A549 (cell line): ENCODE data around the gene PGAM1. TPM values are rescaled to one million over a fixed set of nuclear protein-coding genes. Genes with fewer than 3 reads are reported as not detected.

Experiments used
- ATAC-seq, 2 experiments: fragments of 200-7000 bp in 1 of 2; fragments of >200 bp in 1 of 2; cut with Nextera tagmentation in 1 of 2; cut with Tn5 transposase in 1 of 2; 3 replicates each; pipeline versions ENCODE4 v1.8.0 to v1.9.1; 2018 to 2020; ENCODE audit warnings: mild to moderate bottlenecking in 1 of 2, moderate library complexity in 1 of 2
- CTCF ChIA-PET: fragments of 300-600 bp; sonication (Branson Sonifier 250); formaldehyde crosslinking; extraction: SDS; loops from one replicate; lab custom pipeline; 2021; ENCODE audit warnings: antibody characterized with exemption, inconsistent platforms; lab: Yijun Ruan, JAX
- POLR2A ChIA-PET: fragments of 350-600 bp; formaldehyde crosslinking; extraction: SDS; loops from one replicate; lab custom pipeline; 2021; ENCODE audit warnings: antibody characterized with exemption, inconsistent platforms; lab: Yijun Ruan, JAX
- DNase-seq, 2 experiments: peaks; one replicate each; pipeline versions ENCODE4 v3.0.0 to v3.0.0-alpha.2; 2011 to 2016; ENCODE audit warnings: low read depth in 1 of 2, low spot score in 1 of 2
- FAIRE-seq: peaks from 2 replicates; lab custom pipeline; 2011; peaks lifted over from hg19 to GRCh38; lab: Jason Lieb, UNC
- H3K27ac ChIP-seq, 2 experiments: fragments of >200 bp; sonication (Bioruptor Twin); formaldehyde crosslinking; 3 replicates each; pipeline ENCODE4 v1.5.1; 2016 to 2017
- H3K4me1 ChIP-seq: fragments of >200 bp; sonication (Bioruptor Twin); formaldehyde crosslinking; 3 replicates; pipeline ENCODE4 v1.6.1; 2016
- H3K4me2 ChIP-seq: fragments of >200 bp; sonication (Bioruptor Twin); formaldehyde crosslinking; 3 replicates; pipeline ENCODE4 v1.6.1; 2016
- H3K4me3 ChIP-seq: fragments of >200 bp; sonication (Bioruptor Twin); formaldehyde crosslinking; 3 replicates; pipeline ENCODE4 v1.5.1; 2016
- H3K9me3 ChIP-seq: fragments of >200 bp; sonication (Bioruptor Twin); formaldehyde crosslinking; 3 replicates; pipeline ENCODE4 v1.6.1; 2016
- ATOH8 ChIP-seq: fragments of 250-450 bp; sonication (Bioruptor Pico); IDR thresholded peaks from 2 replicates; pipeline ENCODE4 v1.5.0; 2020; ENCODE audit warnings: low read depth, mild to moderate bottlenecking, moderate library complexity
- CHD4 ChIP-seq: fragments of 200-600 bp; sonication (generic); IDR thresholded peaks from 2 replicates; pipeline ENCODE4 v1.6.1; 2016; ENCODE audit warnings: antibody characterized with exemption, mild to moderate bottlenecking, borderline replicate concordance
- CTCF ChIP-seq: fragments of >200 bp; sonication (Bioruptor Twin); formaldehyde crosslinking; IDR thresholded peaks from 3 replicates; pipeline ENCODE4 v1.5.1; 2016
- E2F6 ChIP-seq: IDR thresholded peaks from 2 replicates; pipeline ENCODE4 v1.6.1; 2012; ENCODE audit warnings: low read depth, borderline replicate concordance
- EHMT2 ChIP-seq: fragments of 200-600 bp; sonication (generic); IDR thresholded peaks from 2 replicates; pipeline ENCODE4 v1.6.1; 2016; ENCODE audit warnings: antibody characterized with exemption, low read depth, mild to moderate bottlenecking, moderate library complexity
- ELK1 ChIP-seq: fragments of 150-350 bp; IDR thresholded peaks from 2 replicates; pipeline ENCODE4 v1.6.1; 2014; ENCODE audit warnings: low read depth, mild to moderate bottlenecking, low read length
- EP300 ChIP-seq, 2 experiments: fragments of >200 bp; sonication (Bioruptor Twin); formaldehyde crosslinking; IDR thresholded peaks; 2 replicates in 1 of 2; 3 replicates in 1 of 2; pipeline ENCODE4 v1.6.1; 2016 to 2017
- ESRRA ChIP-seq: fragments of 150-350 bp; IDR thresholded peaks from 2 replicates; pipeline ENCODE4 v1.6.1; 2014; ENCODE audit warnings: mild to moderate bottlenecking, low read length, borderline replicate concordance
- GATA3 ChIP-seq: IDR thresholded peaks from 2 replicates; pipeline ENCODE4 v1.6.1; 2012; ENCODE audit warnings: borderline replicate concordance
- HMGXB4 ChIP-seq: fragments of 250-450 bp; sonication (Bioruptor Pico); IDR thresholded peaks from 2 replicates; pipeline ENCODE4 v1.5.0; 2021; ENCODE audit warnings: mild to moderate bottlenecking, moderate library complexity, borderline replicate concordance
- HOXA7 ChIP-seq: fragments of 250-450 bp; sonication (Bioruptor Pico); IDR thresholded peaks from 2 replicates; pipeline ENCODE4 v1.5.0; 2020; ENCODE audit warnings: mild to moderate bottlenecking, moderate library complexity
- JUNB ChIP-seq: fragments of >200 bp; sonication (Bioruptor Twin); formaldehyde crosslinking; IDR thresholded peaks from 2 replicates; pipeline ENCODE4 v1.6.1; 2016
- KDM1A ChIP-seq: fragments of 200-600 bp; sonication (generic); IDR thresholded peaks from 2 replicates; pipeline ENCODE4 v1.6.1; 2016; ENCODE audit warnings: low read depth, mild to moderate bottlenecking
- MYC ChIP-seq: IDR thresholded peaks from 2 replicates; pipeline ENCODE4 v1.6.1; 2012; ENCODE audit warnings: mild to moderate bottlenecking, inconsistent platforms, low read length, improper control_type of control experiment, borderline replicate concordance
- NFE2L2 ChIP-seq: fragments of 150-350 bp; conservative IDR thresholded peaks from 2 replicates; pipeline ENCODE4 v1.6.1; 2014; ENCODE audit warnings: low read length
- RCOR1 ChIP-seq: fragments of 150-350 bp; IDR thresholded peaks from 2 replicates; pipeline ENCODE4 v1.6.1; 2014; ENCODE audit warnings: antibody characterized with exemption, low read length, low read depth
- RFX5 ChIP-seq: fragments of 450-650 bp; IDR thresholded peaks from 2 replicates; pipeline ENCODE4 v1.7.1; 2014; ENCODE audit warnings: antibody characterized with exemption, mild to moderate bottlenecking, moderate library complexity
- SREBF2 ChIP-seq: fragments of 450-650 bp; IDR thresholded peaks from 2 replicates; pipeline ENCODE4 v1.6.1; 2014; ENCODE audit warnings: mild to moderate bottlenecking, moderate library complexity
- TFCP2L1 ChIP-seq: fragments of 250-450 bp; sonication (Bioruptor Pico); IDR thresholded peaks from 2 replicates; pipeline ENCODE4 v1.5.0; 2021; ENCODE audit warnings: mild to moderate bottlenecking
- ZFP36 ChIP-seq: fragments of 450-650 bp; IDR thresholded peaks from 2 replicates; pipeline ENCODE4 v1.6.1; 2014; ENCODE audit warnings: borderline replicate concordance; ENCODE audit not compliant: partially characterized antibody
- WGBS: methylation state at CpG from one replicate; pipeline ENCODE4 v1.1.6; 2017; ENCODE audit errors: missing lambda C conversion rate; 5-methylcytosine and 5-hydroxymethylcytosine counted together
- polyA plus RNA-seq, 4 experiments: library from polyadenylated mRNA; depleted of rRNA in 3 of 4; stranded (reverse); fragments of >200 nt; fragmentation: RNase III in 1 of 4; extraction: RNeasy Plus Mini Kit Qiagen cat#74134 plus additional on column Dnase treatment in 1 of 4; gene quantifications; 2 replicates in 3 of 4; 3 replicates in 1 of 4; pipeline ENCODE4 v1.2.3, GENCODE V29; 2011 to 2017

PGAM1 gene
- polyA plus RNA-seq, 2 of the 4 experiments (the other 2 are of a cell fraction), result 459 to 557 TPM

GRCh38 chr10:97434557-97434956 lies 8.6 kb downstream of the PGAM1 start:
- no peak overlapping the region for H3K4me2 ChIP-seq
- no peaks in the 10 kb centered on the region for H3K4me1 ChIP-seq
- 93% methylated on average over 1 of the region's 1 CpG for WGBS
- H3K27ac ChIP-seq, result no peak overlapping the region
- no peak overlapping the region for H3K4me3 ChIP-seq
- CTCF ChIA-PET, result interaction anchor here (1.0 to 2.5 kb wide), 4 partner anchors 10 to 137 kb away, joined by 3 to 7 read pairs (median 5); no protein-coding TSS in a partner anchor
- DNase-seq, result no peak
- TF ChIP-seq ATOH8 (CRISPR knock-in tag), result no peak
- TF ChIP-seq, all 56 proteins: peak for 0
- POLR2A ChIA-PET, result no interaction called here
- H3K9me3 ChIP-seq, result no peaks in the 10 kb centered on the region
- ATAC-seq (no peak; a peak in 1 of 6 replicates), FAIRE-seq (no peak)

GRCh38 chr10:97435211-97435610 lies 9.2 kb downstream of the PGAM1 start:
- ATAC-seq (no peak), DNase-seq (no peak)
- H3K27ac ChIP-seq, result no peak overlapping the region
- WGBS, result 91% methylated on average over 6 of the region's 6 CpGs
- H3K9me3 ChIP-seq, result no peaks in the 10 kb centered on the region
- no peak overlapping the region for H3K4me3 ChIP-seq
- CTCF ChIA-PET, result interaction anchor here (0.7 to 2.5 kb wide), 4 partner anchors 9 to 136 kb away, joined by 3 to 7 read pairs (median 4); no protein-coding TSS in a partner anchor
- TF ChIP-seq CHD4 (no peak), RCOR1 (no peak), SREBF2 (no peak), JUNB (no peak), HMGXB4 (no peak), MYC (no peak), HOXA7 (CRISPR knock-in tag) (no peak), EP300 (IDR thresholded peaks at IDR 0.05) (no peak), E2F6 (no peak), ESRRA (no peak), ELK1 (no peak), KDM1A (no peak), EHMT2 (no peak), RFX5 (no peak), ZFP36 (no peak), GATA3 (no peak), NFE2L2 (no peak), TFCP2L1 (CRISPR knock-in tag) (no peak), CTCF (no peak)
- TF ChIP-seq, all 56 proteins: peak for 0
- H3K4me1 ChIP-seq, result no peaks in the 10 kb centered on the region
- POLR2A ChIA-PET, result no interaction called here
- H3K4me2 ChIP-seq, result no peak overlapping the region
- FAIRE-seq, result no peak
